ENCODE measurements around the gene MS4A14.

DNA sequence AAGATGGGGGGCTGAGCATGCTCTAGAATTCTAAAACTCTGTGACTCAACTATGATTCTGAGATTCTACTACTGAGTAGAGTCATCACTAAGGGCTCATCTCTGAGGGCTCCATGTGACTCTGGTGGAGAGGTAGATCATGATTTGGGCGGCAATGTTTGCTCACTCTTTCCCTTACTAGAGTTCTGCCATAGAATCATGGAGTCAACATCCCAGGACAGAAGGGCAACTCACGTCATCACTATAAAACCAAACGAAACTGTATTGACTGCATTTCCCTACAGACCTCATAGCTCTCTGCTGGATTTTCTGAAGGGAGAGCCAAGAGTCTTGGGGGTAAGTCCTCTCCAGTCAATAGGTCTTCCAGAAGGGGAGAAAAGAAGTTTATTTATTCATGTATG, at the start of gene MS4A14:
- TF ChIP-seq MAZ (IDR thresholded peaks at IDR 0.05; ENCODE audit: borderline replicate concordance, low read depth, low read length) (no peak), POLR2A (IDR thresholded peaks at IDR 0.05; ENCODE audit: low read depth, low read length) (no peak), CEBPB (IDR thresholded peaks at IDR 0.05; ENCODE audit: low read depth, low read length) (no peak), RCOR1 (IDR thresholded peaks at IDR 0.05; ENCODE audit: insufficient replicate concordance, low read length) (no peak), MXI1 (IDR thresholded peaks at IDR 0.05; ENCODE audit: borderline replicate concordance, low read depth, low read length) (no peak), FOS (IDR thresholded peaks at IDR 0.05; ENCODE audit: low read depth, low read length) (no peak), BHLHE40 (IDR thresholded peaks at IDR 0.05; ENCODE audit: low read depth, low read length) (no peak), RFX5 (IDR thresholded peaks at IDR 0.05; ENCODE audit: low read depth, low read length) (no peak), MAFK (IDR thresholded peaks at IDR 0.05; ENCODE audit: low read depth, low read length) (no peak), SMC3 (IDR thresholded peaks at IDR 0.05; ENCODE audit: low read depth, low read length) (no peak)
- TF ChIP-seq, protein P1, sequence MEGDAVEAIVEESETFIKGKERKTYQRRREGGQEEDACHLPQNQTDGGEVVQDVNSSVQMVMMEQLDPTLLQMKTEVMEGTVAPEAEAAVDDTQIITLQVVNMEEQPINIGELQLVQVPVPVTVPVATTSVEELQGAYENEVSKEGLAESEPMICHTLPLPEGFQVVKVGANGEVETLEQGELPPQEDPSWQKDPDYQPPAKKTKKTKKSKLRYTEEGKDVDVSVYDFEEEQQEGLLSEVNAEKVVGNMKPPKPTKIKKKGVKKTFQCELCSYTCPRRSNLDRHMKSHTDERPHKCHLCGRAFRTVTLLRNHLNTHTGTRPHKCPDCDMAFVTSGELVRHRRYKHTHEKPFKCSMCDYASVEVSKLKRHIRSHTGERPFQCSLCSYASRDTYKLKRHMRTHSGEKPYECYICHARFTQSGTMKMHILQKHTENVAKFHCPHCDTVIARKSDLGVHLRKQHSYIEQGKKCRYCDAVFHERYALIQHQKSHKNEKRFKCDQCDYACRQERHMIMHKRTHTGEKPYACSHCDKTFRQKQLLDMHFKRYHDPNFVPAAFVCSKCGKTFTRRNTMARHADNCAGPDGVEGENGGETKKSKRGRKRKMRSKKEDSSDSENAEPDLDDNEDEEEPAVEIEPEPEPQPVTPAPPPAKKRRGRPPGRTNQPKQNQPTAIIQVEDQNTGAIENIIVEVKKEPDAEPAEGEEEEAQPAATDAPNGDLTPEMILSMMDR (conservative IDR thresholded peaks at IDR 0.05; ENCODE audit: low read depth, low read length): no peak
- TF ChIP-seq, protein P2, sequence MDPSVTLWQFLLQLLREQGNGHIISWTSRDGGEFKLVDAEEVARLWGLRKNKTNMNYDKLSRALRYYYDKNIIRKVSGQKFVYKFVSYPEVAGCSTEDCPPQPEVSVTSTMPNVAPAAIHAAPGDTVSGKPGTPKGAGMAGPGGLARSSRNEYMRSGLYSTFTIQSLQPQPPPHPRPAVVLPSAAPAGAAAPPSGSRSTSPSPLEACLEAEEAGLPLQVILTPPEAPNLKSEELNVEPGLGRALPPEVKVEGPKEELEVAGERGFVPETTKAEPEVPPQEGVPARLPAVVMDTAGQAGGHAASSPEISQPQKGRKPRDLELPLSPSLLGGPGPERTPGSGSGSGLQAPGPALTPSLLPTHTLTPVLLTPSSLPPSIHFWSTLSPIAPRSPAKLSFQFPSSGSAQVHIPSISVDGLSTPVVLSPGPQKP (IDR thresholded peaks at IDR 0.05; ENCODE audit: borderline replicate concordance, low read depth, low read length): no peak
- TF ChIP-seq, protein P3, sequence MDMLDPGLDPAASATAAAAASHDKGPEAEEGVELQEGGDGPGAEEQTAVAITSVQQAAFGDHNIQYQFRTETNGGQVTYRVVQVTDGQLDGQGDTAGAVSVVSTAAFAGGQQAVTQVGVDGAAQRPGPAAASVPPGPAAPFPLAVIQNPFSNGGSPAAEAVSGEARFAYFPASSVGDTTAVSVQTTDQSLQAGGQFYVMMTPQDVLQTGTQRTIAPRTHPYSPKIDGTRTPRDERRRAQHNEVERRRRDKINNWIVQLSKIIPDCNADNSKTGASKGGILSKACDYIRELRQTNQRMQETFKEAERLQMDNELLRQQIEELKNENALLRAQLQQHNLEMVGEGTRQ (IDR thresholded peaks at IDR 0.05; ENCODE audit: low read depth, low read length): no peak

Data from IMR-90 (cell line).